Measurements from ENCODE around the gene ULBP1.
"Not testable (repeated sequence)": the region's sequence is repeated elsewhere in the genome, so short reads cannot be mapped to it uniquely, and the experiment has no call there.

Gene ULBP1

GRCh38 chr6:149967591-149967990 is 3.8 kb downstream of the ULBP1 start:
- DNase-seq (ENCODE audit: low read depth in 2 of 2): no peak
- H3K4me3 ChIP-seq (replicated peaks in 1 of 2; ENCODE audit: low read depth in 2 of 2, low read length in 2 of 2): no peak overlapping the region
- TF ChIP-seq, protein P1, sequence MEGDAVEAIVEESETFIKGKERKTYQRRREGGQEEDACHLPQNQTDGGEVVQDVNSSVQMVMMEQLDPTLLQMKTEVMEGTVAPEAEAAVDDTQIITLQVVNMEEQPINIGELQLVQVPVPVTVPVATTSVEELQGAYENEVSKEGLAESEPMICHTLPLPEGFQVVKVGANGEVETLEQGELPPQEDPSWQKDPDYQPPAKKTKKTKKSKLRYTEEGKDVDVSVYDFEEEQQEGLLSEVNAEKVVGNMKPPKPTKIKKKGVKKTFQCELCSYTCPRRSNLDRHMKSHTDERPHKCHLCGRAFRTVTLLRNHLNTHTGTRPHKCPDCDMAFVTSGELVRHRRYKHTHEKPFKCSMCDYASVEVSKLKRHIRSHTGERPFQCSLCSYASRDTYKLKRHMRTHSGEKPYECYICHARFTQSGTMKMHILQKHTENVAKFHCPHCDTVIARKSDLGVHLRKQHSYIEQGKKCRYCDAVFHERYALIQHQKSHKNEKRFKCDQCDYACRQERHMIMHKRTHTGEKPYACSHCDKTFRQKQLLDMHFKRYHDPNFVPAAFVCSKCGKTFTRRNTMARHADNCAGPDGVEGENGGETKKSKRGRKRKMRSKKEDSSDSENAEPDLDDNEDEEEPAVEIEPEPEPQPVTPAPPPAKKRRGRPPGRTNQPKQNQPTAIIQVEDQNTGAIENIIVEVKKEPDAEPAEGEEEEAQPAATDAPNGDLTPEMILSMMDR (IDR thresholded peaks at IDR 0.05; ENCODE audit: low read depth, low read length): no peak

GRCh38 chr6:149967999-149968398 is 4.3 kb downstream of the ULBP1 start:
- not testable (repeated sequence) for DNase-seq (ENCODE audit: low read depth in 2 of 2); H3K4me3 ChIP-seq (replicated peaks in 1 of 2; ENCODE audit: low read depth in 2 of 2, low read length in 2 of 2)

DNA sequence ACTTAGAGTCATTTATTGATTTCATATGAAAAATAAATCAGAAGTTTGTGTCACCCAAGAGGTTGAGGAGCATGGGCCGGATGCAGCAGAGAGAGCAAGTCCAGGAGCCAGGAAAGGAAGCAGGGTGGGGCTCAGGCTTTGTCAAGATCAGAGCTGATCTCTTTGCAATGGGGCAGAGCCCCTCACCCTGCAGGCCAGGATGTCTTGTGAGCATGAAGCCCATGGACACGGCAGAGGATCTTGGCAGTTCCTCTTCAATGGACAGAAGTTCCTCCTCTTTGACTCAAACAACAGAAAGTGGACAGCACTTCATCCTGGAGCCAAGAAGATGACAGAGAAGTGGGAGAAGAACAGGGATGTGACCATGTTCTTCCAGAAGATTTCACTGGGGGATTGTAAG is 5.2 kb downstream of the ULBP1 start:
- not testable (repeated sequence) for DNase-seq (ENCODE audit: low read depth in 2 of 2); H3K4me3 ChIP-seq (replicated peaks in 1 of 2; ENCODE audit: low read depth in 2 of 2, low read length in 2 of 2)

- no peak overlapping the region for H3K4me3 ChIP-seq (replicated peaks in 1 of 2; ENCODE audit: low read depth in 2 of 2, low read length in 2 of 2)
- TF ChIP-seq, protein P1 (IDR thresholded peaks at IDR 0.05; ENCODE audit: low read depth, low read length): no peak
- DNase-seq (ENCODE audit: low read depth in 2 of 2): no peak
Measured at GRCh38 chr6:149969635-149970034, 5.9 kb downstream of the ULBP1 start.

- not testable (repeated sequence) for H3K4me3 ChIP-seq (replicated peaks in 1 of 2; ENCODE audit: low read depth in 2 of 2, low read length in 2 of 2); DNase-seq (ENCODE audit: low read depth in 2 of 2)
Measured at GRCh38 chr6:149974394-149974793, 10.7 kb downstream of the ULBP1 start.

DNA sequence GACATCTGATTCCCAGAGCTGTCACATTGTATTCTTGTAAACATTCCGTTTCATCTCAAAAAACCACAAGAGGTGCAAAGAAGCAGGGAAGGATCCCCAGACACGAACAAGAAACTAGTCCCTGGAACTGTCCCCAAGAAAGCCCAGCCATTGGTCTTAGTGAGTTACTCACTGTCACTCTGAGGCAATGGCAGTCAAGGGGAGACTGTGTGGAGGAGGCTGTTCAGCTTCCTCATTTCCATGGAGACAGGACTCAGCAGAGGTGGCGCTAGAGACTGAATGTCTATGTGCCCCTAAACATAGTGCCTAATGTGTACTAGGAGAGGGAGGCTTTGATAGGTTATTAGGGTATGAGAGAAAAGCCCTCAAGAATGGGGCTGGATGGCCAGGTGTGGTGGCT is 11.1 kb downstream of the ULBP1 start:
- TF ChIP-seq, protein P1 (IDR thresholded peaks at IDR 0.05; ENCODE audit: low read depth, low read length): no peak
- no peak overlapping the region for H3K4me3 ChIP-seq (replicated peaks in 1 of 2; ENCODE audit: low read depth in 2 of 2, low read length in 2 of 2)
- DNase-seq (ENCODE audit: low read depth in 2 of 2): no peak

DNA sequence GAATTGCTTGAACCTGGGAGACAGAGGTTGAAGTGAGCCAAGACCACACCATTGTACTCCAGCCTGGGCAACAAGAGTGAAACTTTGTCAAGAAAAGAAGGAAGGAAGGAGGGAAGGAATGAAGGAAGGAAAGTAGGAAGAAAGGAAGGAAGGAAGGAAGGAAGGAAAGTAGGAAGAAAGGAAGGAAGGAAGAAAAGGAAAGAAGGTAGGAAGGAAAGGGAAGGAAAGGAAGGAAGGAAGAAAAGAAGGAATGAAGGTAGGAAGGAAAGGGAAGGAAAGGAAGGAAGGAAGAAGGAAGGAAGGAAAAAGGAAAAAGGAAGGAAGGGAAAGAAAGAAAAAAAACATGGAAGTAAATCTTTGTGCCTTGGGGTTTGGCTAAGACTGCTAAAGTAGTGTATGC is 11.7 kb downstream of the ULBP1 start:
- no peak overlapping the region for H3K4me3 ChIP-seq (replicated peaks in 1 of 2; ENCODE audit: low read depth in 2 of 2, low read length in 2 of 2)
- no peak for DNase-seq (ENCODE audit: low read depth in 2 of 2)
- TF ChIP-seq, protein P1 (IDR thresholded peaks at IDR 0.05; ENCODE audit: low read depth, low read length): no peak

- H3K4me3 ChIP-seq (replicated peaks in 1 of 2; ENCODE audit: low read depth in 2 of 2, low read length in 2 of 2): no peak overlapping the region
- TF ChIP-seq, protein P1 (IDR thresholded peaks at IDR 0.05; ENCODE audit: low read depth, low read length): no peak
- no peak for DNase-seq (ENCODE audit: low read depth in 2 of 2)
Measured at GRCh38 chr6:149977221-149977620, 13.5 kb downstream of the ULBP1 start.

GRCh38 chr6:149978610-149979009 is 14.9 kb downstream of the ULBP1 start:
- TF ChIP-seq, protein P1 (IDR thresholded peaks at IDR 0.05; ENCODE audit: low read depth, low read length): no peak
- DNase-seq (ENCODE audit: low read depth in 2 of 2): no peak
- no peak overlapping the region for H3K4me3 ChIP-seq (replicated peaks in 1 of 2; ENCODE audit: low read depth in 2 of 2, low read length in 2 of 2)

Data from cardiac fibroblast (primary cell).